ENCODE measurements around the gene TRAPPC2L. TPM values are rescaled to one million over a fixed set of nuclear protein-coding genes. Genes with fewer than 3 reads are reported as not detected.
A peak's percentile ranks its signal among the peaks of the same experiment; 100 is the strongest.

TRAPPC2L gene
- total and polyA plus RNA-seq, 10 donors: 28.9 to 87.5 (median 41.7) TPM

DNA sequence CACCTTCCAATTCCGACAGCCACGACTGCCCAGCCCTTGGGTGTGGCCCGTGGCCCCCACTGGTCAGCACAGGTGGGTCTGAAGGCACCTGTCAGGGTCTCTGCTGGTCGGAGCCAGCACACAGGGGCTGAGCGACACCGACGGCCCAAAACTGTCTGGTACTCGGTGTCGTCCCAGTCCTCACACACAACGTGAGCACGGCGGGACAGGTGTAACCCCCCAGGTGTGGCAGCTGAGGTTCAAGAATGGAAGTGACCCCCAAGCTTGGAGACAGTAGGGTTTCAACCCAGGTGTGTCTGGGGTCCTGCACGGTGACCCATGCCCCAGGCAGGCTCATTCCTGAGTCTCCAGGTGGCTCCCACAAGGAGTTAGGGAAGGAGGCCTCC lies 1.2 kb upstream of the TRAPPC2L start:
- 86 to 96% (median 90%) methylated on average over 13 of the region's 13 CpGs for WGBS, 5 donors
- peaks cover 32 to 77% (median 66%) of the 10 kb centered on the region in 6 donors for H3K4me1 ChIP-seq
- no peaks in the 10 kb centered on the region for H3K9me3 ChIP-seq
- H3K4me3 ChIP-seq: peak overlapping the region in 7 of 8 donors; percentile 90 to 100 (median 95)
- TF ChIP-seq POLR2AphosphoS5 (IDR thresholded peaks at IDR 0.05): no peak
- no peak for TF ChIP-seq POLR2A (IDR thresholded peaks at IDR 0.05)
- TF ChIP-seq, protein P1, sequence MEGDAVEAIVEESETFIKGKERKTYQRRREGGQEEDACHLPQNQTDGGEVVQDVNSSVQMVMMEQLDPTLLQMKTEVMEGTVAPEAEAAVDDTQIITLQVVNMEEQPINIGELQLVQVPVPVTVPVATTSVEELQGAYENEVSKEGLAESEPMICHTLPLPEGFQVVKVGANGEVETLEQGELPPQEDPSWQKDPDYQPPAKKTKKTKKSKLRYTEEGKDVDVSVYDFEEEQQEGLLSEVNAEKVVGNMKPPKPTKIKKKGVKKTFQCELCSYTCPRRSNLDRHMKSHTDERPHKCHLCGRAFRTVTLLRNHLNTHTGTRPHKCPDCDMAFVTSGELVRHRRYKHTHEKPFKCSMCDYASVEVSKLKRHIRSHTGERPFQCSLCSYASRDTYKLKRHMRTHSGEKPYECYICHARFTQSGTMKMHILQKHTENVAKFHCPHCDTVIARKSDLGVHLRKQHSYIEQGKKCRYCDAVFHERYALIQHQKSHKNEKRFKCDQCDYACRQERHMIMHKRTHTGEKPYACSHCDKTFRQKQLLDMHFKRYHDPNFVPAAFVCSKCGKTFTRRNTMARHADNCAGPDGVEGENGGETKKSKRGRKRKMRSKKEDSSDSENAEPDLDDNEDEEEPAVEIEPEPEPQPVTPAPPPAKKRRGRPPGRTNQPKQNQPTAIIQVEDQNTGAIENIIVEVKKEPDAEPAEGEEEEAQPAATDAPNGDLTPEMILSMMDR (IDR thresholded peaks at IDR 0.05 in 8 of 11, conservative IDR thresholded peaks at IDR 0.05 in 3 of 11): no peak
- DNase-seq: peak; percentile 84
- intact Hi-C loops (cut with DNase I; ENCODE audit: low total_unique reads): loop anchor here (5.0 kb wide), 1 partner anchor 43 kb away; the partner anchor contains the start of gene APRT
- H3K27me3 ChIP-seq (replicated peaks in 1 of 7): no peaks in the 10 kb centered on the region
- peak overlapping the region in 7 of 8 donors; percentile 72 to 94 (median 88) for H3K27ac ChIP-seq
- H3K36me3 ChIP-seq: peaks cover 0 to 49% (median 20%) of the 10 kb centered on the region in 6 donors

- H3K27ac ChIP-seq: peak overlapping the region; percentile 69 to 94 (median 88)
- WGBS, 5 donors: 19 to 34% (median 24%) methylated on average over 13 to 45 of the region's 53 CpGs
These were observed 652 bp upstream of the TRAPPC2L start for GRCh38 chr16:88856122-88856827.

GRCh38 chr16:88857728-88858339 lies 907 bp downstream of the TRAPPC2L start:
- intact Hi-C loops (cut with DNase I; ENCODE audit: low total_unique reads): loop anchor here (5.0 kb wide), 1 partner anchor 46 kb away; the partner anchor contains the start of gene APRT
- TF ChIP-seq, protein P1 (IDR thresholded peaks at IDR 0.05 in 8 of 11, conservative IDR thresholded peaks at IDR 0.05 in 3 of 11): peak; percentile 58 to 84 (median 69)
- no peak for TF ChIP-seq POLR2A (IDR thresholded peaks at IDR 0.05)
- peak in 1 of 3 donors; percentile 18 for TF ChIP-seq POLR2AphosphoS5 (IDR thresholded peaks at IDR 0.05)
- peaks cover 32 to 74% (median 66%) of the 10 kb centered on the region in 6 donors for H3K4me1 ChIP-seq
- no peaks in the 10 kb centered on the region for H3K27me3 ChIP-seq (replicated peaks in 1 of 7)
- H3K9me3 ChIP-seq: no peaks in the 10 kb centered on the region
- 11 to 16% (median 14%) methylated on average over 12 of the region's 12 CpGs for WGBS, 5 donors
- peak overlapping the region; percentile 90 to 100 (median 97) for H3K4me3 ChIP-seq
- DNase-seq: peak; percentile 93
- peak overlapping the region in 7 of 8 donors; percentile 72 to 94 (median 88) for H3K27ac ChIP-seq
- H3K36me3 ChIP-seq: peaks cover 0 to 53% (median 38%) of the 10 kb centered on the region in 6 donors

More at GRCh38 chr16:88856122-88856827, 652 bp upstream of the TRAPPC2L start:
- H3K4me3 ChIP-seq: peak overlapping the region; percentile 90 to 100 (median 97)
- TF ChIP-seq, protein P1 (IDR thresholded peaks at IDR 0.05 in 8 of 11, conservative IDR thresholded peaks at IDR 0.05 in 3 of 11): no peak
- no peak for TF ChIP-seq POLR2AphosphoS5 (IDR thresholded peaks at IDR 0.05)
- TF ChIP-seq POLR2A (IDR thresholded peaks at IDR 0.05): no peak
- H3K36me3 ChIP-seq: peaks cover 0 to 49% (median 23%) of the 10 kb centered on the region in 6 donors
- H3K4me1 ChIP-seq: peaks cover 32 to 80% (median 67%) of the 10 kb centered on the region in 6 donors
- H3K27me3 ChIP-seq (replicated peaks in 1 of 7): no peaks in the 10 kb centered on the region
- no peaks in the 10 kb centered on the region for H3K9me3 ChIP-seq
- intact Hi-C loops (cut with DNase I; ENCODE audit: low total_unique reads): loop anchor here (5.0 kb wide), 1 partner anchor 44 kb away; the partner anchor contains the start of gene APRT
- peak; percentile 90 for DNase-seq
